Mesothelial cell of epicardium (in vitro differentiated cells): ENCODE data around the gene BPIFA1. TPM values are rescaled to one million over a fixed set of nuclear protein-coding genes. Genes with fewer than 3 reads are reported as not detected.
A peak's percentile ranks its signal among the peaks of the same experiment; 100 is the strongest.

ENCODE experiments used
- DNase-seq, 2 experiments: peaks; one replicate each; pipeline ENCODE4 v3.0.0; 2021; ENCODE audit warnings: low spot score in 2 of 2; ENCODE audit not compliant: unreplicated experiment in 2 of 2
- H3K27ac Mint-ChIP-seq: 2 replicates; pipeline ENCODE4 v1.8.0; 2021; ENCODE audit warnings: mixed read lengths
- H3K27me3 Mint-ChIP-seq: 2 replicates; pipeline ENCODE4 v1.8.0; 2021; ENCODE audit warnings: low read depth, mixed read lengths
- H3K36me3 Mint-ChIP-seq: 2 replicates; pipeline ENCODE4 v1.8.0; 2021; ENCODE audit warnings: mixed read lengths
- H3K4me1 Mint-ChIP-seq: 2 replicates; pipeline ENCODE4 v1.8.0; 2021; ENCODE audit warnings: mixed read lengths
- H3K4me3 Mint-ChIP-seq: 2 replicates; pipeline ENCODE4 v1.8.0; 2021; ENCODE audit warnings: mild to moderate bottlenecking, moderate library complexity, mixed read lengths
- H3K9me3 Mint-ChIP-seq: 2 replicates; pipeline ENCODE4 v1.8.0; 2021; ENCODE audit warnings: mixed read lengths
- CTCF ChIP-seq: fragments of 200-600 bp; sonication (generic); IDR thresholded peaks from one replicate; pipeline ENCODE4 v1.5.0; 2021; ENCODE audit warnings: antibody characterized with exemption; ENCODE audit not compliant: unreplicated experiment
- total RNA-seq: library from RNA; stranded (reverse); gene quantifications from 3 replicates; pipeline ENCODE4 v1.2.1, GENCODE V29; 2021

Gene BPIFA1
- total RNA-seq, 1 donor from 2014 or later: not detected

GRCh38 chr20:33261465-33261864 lies 25.7 kb downstream of the BPIFA1 start:
- Mint-ChIP-seq H3K36me3 (no peaks in the 10 kb centered on the region), H3K27me3 (peaks cover 52% of the 10 kb centered on the region)

GRCh38 chr20:33262658-33263065 lies 26.9 kb downstream of the BPIFA1 start:
- H3K27me3 Mint-ChIP-seq: peaks cover 57% of the 10 kb centered on the region
- DNase-seq: peak in 1 of 2 experiments; percentile 51
- no peak overlapping the region for H3K4me3 Mint-ChIP-seq

More at GRCh38 chr20:33261465-33261864, 25.7 kb downstream of the BPIFA1 start:
- no peak overlapping the region for H3K4me3 Mint-ChIP-seq
- peaks cover 3% of the 10 kb centered on the region for H3K4me1 Mint-ChIP-seq
- TF ChIP-seq CTCF: no peak
- H3K9me3 Mint-ChIP-seq: no peaks in the 10 kb centered on the region
- no peak overlapping the region for H3K27ac Mint-ChIP-seq
- no peak for DNase-seq

GRCh38 chr20:33263784-33264183 lies 28.0 kb downstream of the BPIFA1 start:
- Mint-ChIP-seq H3K36me3 (no peaks in the 10 kb centered on the region), H3K4me3 (no peak overlapping the region), H3K27me3 (peaks cover 62% of the 10 kb centered on the region), H3K9me3 (no peaks in the 10 kb centered on the region), H3K4me1 (peaks cover 3% of the 10 kb centered on the region), H3K27ac (no peak overlapping the region)
- no peak for DNase-seq
- TF ChIP-seq CTCF: no peak

More at GRCh38 chr20:33262658-33263065, 26.9 kb downstream of the BPIFA1 start:
- H3K4me1 Mint-ChIP-seq: peaks cover 3% of the 10 kb centered on the region
- no peak for TF ChIP-seq CTCF
- H3K9me3 Mint-ChIP-seq: no peaks in the 10 kb centered on the region
- H3K27ac Mint-ChIP-seq: no peak overlapping the region
- H3K36me3 Mint-ChIP-seq: no peaks in the 10 kb centered on the region

GRCh38 chr20:33267701-33268100 lies 31.9 kb downstream of the BPIFA1 start:
- no peaks in the 10 kb centered on the region for H3K9me3 Mint-ChIP-seq
- peaks cover 1% of the 10 kb centered on the region for H3K4me1 Mint-ChIP-seq

GRCh38 chr20:33272155-33272873 lies 36.5 kb downstream of the BPIFA1 start:
- DNase-seq: no peak
- Mint-ChIP-seq H3K27me3 (peaks cover 58% of the 10 kb centered on the region), H3K36me3 (no peaks in the 10 kb centered on the region), H3K4me1 (no peaks in the 10 kb centered on the region), H3K27ac (no peak overlapping the region), H3K9me3 (no peaks in the 10 kb centered on the region), H3K4me3 (no peak overlapping the region)
- no peak for TF ChIP-seq CTCF

More at GRCh38 chr20:33267701-33268100, 31.9 kb downstream of the BPIFA1 start:
- TF ChIP-seq CTCF: no peak
- no peak overlapping the region for H3K4me3 Mint-ChIP-seq
- DNase-seq: no peak
- H3K27me3 Mint-ChIP-seq: peaks cover 71% of the 10 kb centered on the region
- no peak overlapping the region for H3K27ac Mint-ChIP-seq
- H3K36me3 Mint-ChIP-seq: no peaks in the 10 kb centered on the region
